MM.1S (cell line): ENCODE results near the gene TMCC1.

Experiments used
- EZH2phosphoT487 ChIP-seq: fragments of 300-600 bp; sonication (generic); IDR thresholded peaks from 2 replicates; pipeline ENCODE4 v1.6.1; 2018; ENCODE audit warnings: antibody characterized with exemption, low read length
- TF ChIP-seq, protein P1 (sequence below): fragments of 300-600 bp; sonication (generic); IDR thresholded peaks from 2 replicates; pipeline ENCODE4 v1.5.1; 2016; ENCODE audit warnings: antibody characterized with exemption, low read length, mixed read lengths

DNA sequence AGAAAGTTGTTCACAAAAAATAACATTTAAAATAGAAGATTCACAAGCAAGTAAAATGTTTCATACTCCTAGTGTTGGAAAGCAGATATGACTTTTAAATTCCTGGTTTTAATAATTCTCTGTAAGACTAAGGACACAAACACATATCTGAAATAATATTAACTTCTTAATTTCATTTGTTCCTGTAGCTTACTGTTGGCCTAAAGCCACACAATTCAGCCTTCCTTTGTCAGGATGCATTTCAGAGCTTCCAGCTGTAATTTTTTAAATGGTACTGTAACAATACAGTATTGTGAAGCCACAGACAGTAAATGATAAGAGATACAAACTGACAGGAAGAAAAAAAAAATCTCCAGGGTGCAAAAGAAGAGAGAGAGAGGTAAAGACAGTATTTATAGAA is 84.2 kb downstream of the TMCC1 start:
- no peak for TF ChIP-seq EZH2phosphoT487
- TF ChIP-seq, protein P1, sequence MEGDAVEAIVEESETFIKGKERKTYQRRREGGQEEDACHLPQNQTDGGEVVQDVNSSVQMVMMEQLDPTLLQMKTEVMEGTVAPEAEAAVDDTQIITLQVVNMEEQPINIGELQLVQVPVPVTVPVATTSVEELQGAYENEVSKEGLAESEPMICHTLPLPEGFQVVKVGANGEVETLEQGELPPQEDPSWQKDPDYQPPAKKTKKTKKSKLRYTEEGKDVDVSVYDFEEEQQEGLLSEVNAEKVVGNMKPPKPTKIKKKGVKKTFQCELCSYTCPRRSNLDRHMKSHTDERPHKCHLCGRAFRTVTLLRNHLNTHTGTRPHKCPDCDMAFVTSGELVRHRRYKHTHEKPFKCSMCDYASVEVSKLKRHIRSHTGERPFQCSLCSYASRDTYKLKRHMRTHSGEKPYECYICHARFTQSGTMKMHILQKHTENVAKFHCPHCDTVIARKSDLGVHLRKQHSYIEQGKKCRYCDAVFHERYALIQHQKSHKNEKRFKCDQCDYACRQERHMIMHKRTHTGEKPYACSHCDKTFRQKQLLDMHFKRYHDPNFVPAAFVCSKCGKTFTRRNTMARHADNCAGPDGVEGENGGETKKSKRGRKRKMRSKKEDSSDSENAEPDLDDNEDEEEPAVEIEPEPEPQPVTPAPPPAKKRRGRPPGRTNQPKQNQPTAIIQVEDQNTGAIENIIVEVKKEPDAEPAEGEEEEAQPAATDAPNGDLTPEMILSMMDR = no peak
